Measurements from ENCODE around the gene KCMF1. TPM values are rescaled to one million over a fixed set of nuclear protein-coding genes. Genes with fewer than 3 reads are reported as not detected.

KCMF1 gene
- total and polyA plus RNA-seq, 10 of the 15 experiments (the other 5 are each of a cell fraction or from before 2014, with no cell fraction given): 8.4 to 124 (median 43.0) TPM

GRCh38 chr2:85034158-85034557, 63.2 kb downstream of the KCMF1 start:
- no peaks in the 10 kb centered on the region for H3K9me3 ChIP-seq (replicated peaks; ENCODE audit: control insufficient read depth, insufficient read depth, low read length)
- intact Hi-C loops (cut with micrococcal nuclease; ENCODE audit: unreplicated experiment): no loop called here
- ChIA-PET POLR2A (no interaction called here), SMC1A (ENCODE audit: uncharacterized antibody, unreplicated experiment) (interaction anchor here (1.5 kb wide), 1 partner anchor 108 kb away, joined by 3 read pairs; no protein-coding TSS in a partner anchor), RAD21 (ENCODE audit: unreplicated experiment) (interaction anchor here (2.0 kb wide), 1 partner anchor 91 kb away, joined by 5 read pairs; no protein-coding TSS in a partner anchor), CTCF (interaction anchor here (1.4 to 3.1 kb wide), 3 partner anchors 9 to 232 kb away, joined by 4 to 15 read pairs (median 4); no protein-coding TSS in a partner anchor)
- H3K27ac ChIP-seq (ENCODE audit: control insufficient read depth, insufficient read depth): no peak overlapping the region
- no peak for DNase-seq (ENCODE audit: low read depth, low spot score)
- H3K9ac ChIP-seq (ENCODE audit: control insufficient read depth, insufficient read depth, low read length): no peak overlapping the region
- in situ Hi-C loops (cut with MboI): no loop called here
- peaks cover 12 to 30% of the 10 kb centered on the region in 2 experiments for H3K36me3 ChIP-seq (ENCODE audit: control insufficient read depth in 2 of 2, insufficient read depth in 2 of 2, low read length in 1 of 2)
- H3K4me1 ChIP-seq (ENCODE audit: control insufficient read depth, insufficient read depth, low read length): no peaks in the 10 kb centered on the region
- no peak overlapping the region for H3K4me3 ChIP-seq
- BruUV-seq (replicated peaks): no TSS peak
- H3K4me2 ChIP-seq (ENCODE audit: control insufficient read depth, insufficient read depth): no peak overlapping the region
- ATAC-seq: no peak
- H3K27me3 ChIP-seq (replicated peaks in 1 of 2; ENCODE audit: control insufficient read depth in 2 of 2, insufficient read depth in 2 of 2, low read length in 1 of 2): no peaks in the 10 kb centered on the region
- H3K79me2 ChIP-seq (ENCODE audit: control insufficient read depth, insufficient read depth, low read length): no peaks in the 10 kb centered on the region; the same call in 1 of the 2 replicates
- no peak overlapping the region for H2AFZ ChIP-seq (ENCODE audit: control insufficient read depth, low read depth, low read length)
- TF ChIP-seq EP300 (IDR thresholded peaks at IDR 0.05; ENCODE audit: borderline replicate concordance in 1 of 2, control insufficient read depth in 1 of 2, low read depth in 2 of 2, low read length in 2 of 2): no peak
- TF ChIP-seq STAT3 (IDR thresholded peaks at IDR 0.05; ENCODE audit: low read depth, low read length): no peak
- no peak for TF ChIP-seq YBX1 (IDR thresholded peaks at IDR 0.05)
- TF ChIP-seq BCL11A (IDR thresholded peaks at IDR 0.05; ENCODE audit: low read depth, low read length): no peak
- TF ChIP-seq CEBPB (IDR thresholded peaks at IDR 0.05; ENCODE audit: borderline replicate concordance in 1 of 2, low read depth in 2 of 2, low read length in 2 of 2): no peak
- no peak for TF ChIP-seq FOS (IDR thresholded peaks at IDR 0.05; ENCODE audit: borderline replicate concordance, extremely low read depth, insufficient read length)
- peaks cover 2% of the 10 kb centered on the region; the same call in 1 of the 2 replicates for H4K20me1 ChIP-seq (ENCODE audit: control insufficient read depth, insufficient read depth)
- FAIRE-seq: no peak
- 100% methylated on average over 2 of the region's 2 CpGs for WGBS (ENCODE audit: insufficient coverage, insufficient replicate concordance, low lambda C conversion rate, missing lambda C conversion rate)

GRCh38 chr2:85037622-85038021, 66.7 kb downstream of the KCMF1 start:
- no peaks in the 10 kb centered on the region for H4K20me1 ChIP-seq (ENCODE audit: control insufficient read depth, insufficient read depth)
- ATAC-seq: no peak
- no peaks in the 10 kb centered on the region for H3K79me2 ChIP-seq (ENCODE audit: control insufficient read depth, insufficient read depth, low read length)
- ChIA-PET POLR2A (no interaction called here), SMC1A (ENCODE audit: uncharacterized antibody, unreplicated experiment) (no interaction called here), CTCF (no interaction called here), RAD21 (ENCODE audit: unreplicated experiment) (no interaction called here)
- in situ Hi-C loops (cut with MboI) (no loop called here), intact Hi-C loops (cut with micrococcal nuclease; ENCODE audit: unreplicated experiment) (no loop called here)
- H3K4me1 ChIP-seq (ENCODE audit: control insufficient read depth, insufficient read depth, low read length): no peaks in the 10 kb centered on the region
- FAIRE-seq: no peak
- 97% methylated on average over 7 of the region's 7 CpGs for WGBS (ENCODE audit: insufficient coverage, insufficient replicate concordance, low lambda C conversion rate, missing lambda C conversion rate)
- no peak overlapping the region for H3K9ac ChIP-seq (ENCODE audit: control insufficient read depth, insufficient read depth, low read length)
- no peak overlapping the region for H3K4me3 ChIP-seq
- no peak overlapping the region for H2AFZ ChIP-seq (ENCODE audit: control insufficient read depth, low read depth, low read length)
- no peaks in the 10 kb centered on the region for H3K9me3 ChIP-seq (replicated peaks; ENCODE audit: control insufficient read depth, insufficient read depth, low read length)
- no peak overlapping the region for H3K27ac ChIP-seq (ENCODE audit: control insufficient read depth, insufficient read depth)
- no peak for DNase-seq (ENCODE audit: low read depth, low spot score)
- peaks cover 11 to 25% of the 10 kb centered on the region in 2 experiments for H3K36me3 ChIP-seq (ENCODE audit: control insufficient read depth in 2 of 2, insufficient read depth in 2 of 2, low read length in 1 of 2)
- no peaks in the 10 kb centered on the region for H3K27me3 ChIP-seq (replicated peaks in 1 of 2; ENCODE audit: control insufficient read depth in 2 of 2, insufficient read depth in 2 of 2, low read length in 1 of 2)
- no peak overlapping the region for H3K4me2 ChIP-seq (ENCODE audit: control insufficient read depth, insufficient read depth)
- BruUV-seq (replicated peaks): no TSS peak
- TF ChIP-seq, protein P1, sequence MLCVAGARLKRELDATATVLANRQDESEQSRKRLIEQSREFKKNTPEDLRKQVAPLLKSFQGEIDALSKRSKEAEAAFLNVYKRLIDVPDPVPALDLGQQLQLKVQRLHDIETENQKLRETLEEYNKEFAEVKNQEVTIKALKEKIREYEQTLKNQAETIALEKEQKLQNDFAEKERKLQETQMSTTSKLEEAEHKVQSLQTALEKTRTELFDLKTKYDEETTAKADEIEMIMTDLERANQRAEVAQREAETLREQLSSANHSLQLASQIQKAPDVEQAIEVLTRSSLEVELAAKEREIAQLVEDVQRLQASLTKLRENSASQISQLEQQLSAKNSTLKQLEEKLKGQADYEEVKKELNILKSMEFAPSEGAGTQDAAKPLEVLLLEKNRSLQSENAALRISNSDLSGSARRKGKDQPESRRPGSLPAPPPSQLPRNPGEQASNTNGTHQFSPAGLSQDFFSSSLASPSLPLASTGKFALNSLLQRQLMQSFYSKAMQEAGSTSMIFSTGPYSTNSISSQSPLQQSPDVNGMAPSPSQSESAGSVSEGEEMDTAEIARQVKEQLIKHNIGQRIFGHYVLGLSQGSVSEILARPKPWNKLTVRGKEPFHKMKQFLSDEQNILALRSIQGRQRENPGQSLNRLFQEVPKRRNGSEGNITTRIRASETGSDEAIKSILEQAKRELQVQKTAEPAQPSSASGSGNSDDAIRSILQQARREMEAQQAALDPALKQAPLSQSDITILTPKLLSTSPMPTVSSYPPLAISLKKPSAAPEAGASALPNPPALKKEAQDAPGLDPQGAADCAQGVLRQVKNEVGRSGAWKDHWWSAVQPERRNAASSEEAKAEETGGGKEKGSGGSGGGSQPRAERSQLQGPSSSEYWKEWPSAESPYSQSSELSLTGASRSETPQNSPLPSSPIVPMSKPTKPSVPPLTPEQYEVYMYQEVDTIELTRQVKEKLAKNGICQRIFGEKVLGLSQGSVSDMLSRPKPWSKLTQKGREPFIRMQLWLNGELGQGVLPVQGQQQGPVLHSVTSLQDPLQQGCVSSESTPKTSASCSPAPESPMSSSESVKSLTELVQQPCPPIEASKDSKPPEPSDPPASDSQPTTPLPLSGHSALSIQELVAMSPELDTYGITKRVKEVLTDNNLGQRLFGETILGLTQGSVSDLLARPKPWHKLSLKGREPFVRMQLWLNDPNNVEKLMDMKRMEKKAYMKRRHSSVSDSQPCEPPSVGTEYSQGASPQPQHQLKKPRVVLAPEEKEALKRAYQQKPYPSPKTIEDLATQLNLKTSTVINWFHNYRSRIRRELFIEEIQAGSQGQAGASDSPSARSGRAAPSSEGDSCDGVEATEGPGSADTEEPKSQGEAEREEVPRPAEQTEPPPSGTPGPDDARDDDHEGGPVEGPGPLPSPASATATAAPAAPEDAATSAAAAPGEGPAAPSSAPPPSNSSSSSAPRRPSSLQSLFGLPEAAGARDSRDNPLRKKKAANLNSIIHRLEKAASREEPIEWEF (IDR thresholded peaks at IDR 0.05; ENCODE audit: insufficient replicate concordance, low read depth, low read length): no peak
- TF ChIP-seq IKZF1 (conservative IDR thresholded peaks at IDR 0.05): no peak
- TF ChIP-seq STAT1 (conservative IDR thresholded peaks at IDR 0.05): no peak
- TF ChIP-seq SIN3A (IDR thresholded peaks at IDR 0.05; ENCODE audit: low read depth, low read length): no peak
- TF ChIP-seq NRF1 (conservative IDR thresholded peaks at IDR 0.05; ENCODE audit: low read depth, low read length): no peak
- no peak for TF ChIP-seq POU2F2 (IDR thresholded peaks at IDR 0.05; ENCODE audit: borderline replicate concordance, low read depth, low read length)
- TF ChIP-seq TARDBP (IDR thresholded peaks at IDR 0.05; ENCODE audit: borderline replicate concordance): no peak
